ENCODE data around the gene ZNF117.
"Not testable (repeated sequence)": the region's sequence is repeated elsewhere in the genome, so short reads cannot be mapped to it uniquely, and the experiment has no call there.

DNA sequence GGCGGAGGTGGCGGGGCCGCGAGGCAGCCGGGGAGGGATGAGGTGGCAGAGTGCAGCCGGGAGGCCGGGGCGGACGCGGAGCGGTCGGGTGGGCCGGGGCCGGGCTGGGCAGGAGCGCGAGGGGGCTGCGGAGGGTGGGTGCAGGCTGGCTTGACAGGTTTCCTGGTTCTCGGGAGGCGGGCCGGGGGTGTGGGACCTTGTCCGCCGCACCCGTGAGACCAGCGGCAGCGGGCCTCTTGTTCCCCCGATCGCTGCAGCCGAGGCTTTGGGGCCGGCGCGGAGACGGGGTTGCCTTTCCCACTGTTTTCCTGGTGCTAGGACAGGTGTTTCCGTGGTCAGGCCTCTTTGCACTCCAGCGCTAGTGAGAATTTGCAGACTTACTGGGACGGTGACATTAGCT, 47.9 kb upstream of the ZNF117 start:
- TF ChIP-seq CEBPB (IDR thresholded peaks at IDR 0.05; ENCODE audit: low read depth, low read length); BHLHE40 (IDR thresholded peaks at IDR 0.05; ENCODE audit: low read depth, low read length); POLR2A (IDR thresholded peaks at IDR 0.05; ENCODE audit: low read depth, low read length); RAD21 (IDR thresholded peaks at IDR 0.05; ENCODE audit: low read length); MXI1 (IDR thresholded peaks at IDR 0.05; ENCODE audit: borderline replicate concordance, low read depth, low read length); SMC3 (IDR thresholded peaks at IDR 0.05; ENCODE audit: low read depth, low read length); MAFK (IDR thresholded peaks at IDR 0.05; ENCODE audit: low read depth, low read length): not testable (repeated sequence)
- TF ChIP-seq, protein P1, sequence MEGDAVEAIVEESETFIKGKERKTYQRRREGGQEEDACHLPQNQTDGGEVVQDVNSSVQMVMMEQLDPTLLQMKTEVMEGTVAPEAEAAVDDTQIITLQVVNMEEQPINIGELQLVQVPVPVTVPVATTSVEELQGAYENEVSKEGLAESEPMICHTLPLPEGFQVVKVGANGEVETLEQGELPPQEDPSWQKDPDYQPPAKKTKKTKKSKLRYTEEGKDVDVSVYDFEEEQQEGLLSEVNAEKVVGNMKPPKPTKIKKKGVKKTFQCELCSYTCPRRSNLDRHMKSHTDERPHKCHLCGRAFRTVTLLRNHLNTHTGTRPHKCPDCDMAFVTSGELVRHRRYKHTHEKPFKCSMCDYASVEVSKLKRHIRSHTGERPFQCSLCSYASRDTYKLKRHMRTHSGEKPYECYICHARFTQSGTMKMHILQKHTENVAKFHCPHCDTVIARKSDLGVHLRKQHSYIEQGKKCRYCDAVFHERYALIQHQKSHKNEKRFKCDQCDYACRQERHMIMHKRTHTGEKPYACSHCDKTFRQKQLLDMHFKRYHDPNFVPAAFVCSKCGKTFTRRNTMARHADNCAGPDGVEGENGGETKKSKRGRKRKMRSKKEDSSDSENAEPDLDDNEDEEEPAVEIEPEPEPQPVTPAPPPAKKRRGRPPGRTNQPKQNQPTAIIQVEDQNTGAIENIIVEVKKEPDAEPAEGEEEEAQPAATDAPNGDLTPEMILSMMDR (conservative IDR thresholded peaks at IDR 0.05; ENCODE audit: low read depth, low read length), result not testable (repeated sequence)

Data from IMR-90 (cell line).